ENCODE measurements around the gene SLC19A1.

SLC19A1 gene

DNA sequence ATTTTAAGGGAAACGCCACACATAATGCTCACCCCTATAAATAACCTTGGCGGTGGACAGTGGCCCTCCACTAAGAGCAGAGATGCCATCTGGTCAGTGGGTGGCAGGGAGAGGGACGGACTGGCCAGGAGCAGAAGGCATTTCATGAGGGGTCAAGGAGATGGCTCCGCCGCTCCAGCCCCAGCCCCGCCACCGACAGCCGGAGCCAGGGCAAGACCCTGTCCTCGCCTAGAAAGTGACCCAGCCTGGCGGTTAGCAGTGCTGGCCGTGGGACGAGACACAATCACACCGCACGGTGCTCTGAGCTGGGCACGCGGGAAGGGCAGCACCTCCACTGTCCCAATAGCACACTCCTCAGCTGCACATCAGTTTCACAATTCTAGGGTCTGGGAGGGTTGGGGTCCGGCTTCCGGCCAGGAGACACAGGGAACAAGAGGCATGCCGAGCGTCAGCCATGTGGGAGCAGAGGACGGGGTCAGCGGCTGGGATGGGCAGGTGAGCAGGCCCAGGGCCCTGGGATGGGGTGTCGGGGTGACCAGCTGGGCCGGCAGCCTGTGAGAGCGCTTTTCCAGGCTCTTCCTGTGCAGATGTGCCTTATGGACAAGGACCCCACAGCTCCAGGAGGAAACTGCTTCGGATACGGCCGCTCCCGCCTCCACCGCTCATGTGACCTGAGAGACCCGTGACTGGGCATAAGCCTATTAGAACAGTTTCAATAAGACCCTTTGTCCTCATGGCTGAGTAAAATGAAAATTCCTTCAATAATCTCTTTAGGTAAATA, 5.7 kb downstream of the SLC19A1 start:
- Histone ChIP-seq H3K27ac (peak overlapping the region; percentile 98), H3K4me3 (ENCODE audit: low read depth in 1 of 2, low read length in 1 of 2) (peak overlapping the region; percentile 16 to 70), H3K36me3 (peaks cover 74% of the 10 kb centered on the region), H3K27me3 (no peaks in the 10 kb centered on the region), H3K4me1 (ENCODE audit: control insufficient read depth in 1 of 2, insufficient read depth in 1 of 2, low read depth in 1 of 2, low read length in 1 of 2) (peaks cover 94 to 98% of the 10 kb centered on the region in 2 experiments), H3K9me3 (no peaks in the 10 kb centered on the region)
- TF ChIP-seq, protein P1, sequence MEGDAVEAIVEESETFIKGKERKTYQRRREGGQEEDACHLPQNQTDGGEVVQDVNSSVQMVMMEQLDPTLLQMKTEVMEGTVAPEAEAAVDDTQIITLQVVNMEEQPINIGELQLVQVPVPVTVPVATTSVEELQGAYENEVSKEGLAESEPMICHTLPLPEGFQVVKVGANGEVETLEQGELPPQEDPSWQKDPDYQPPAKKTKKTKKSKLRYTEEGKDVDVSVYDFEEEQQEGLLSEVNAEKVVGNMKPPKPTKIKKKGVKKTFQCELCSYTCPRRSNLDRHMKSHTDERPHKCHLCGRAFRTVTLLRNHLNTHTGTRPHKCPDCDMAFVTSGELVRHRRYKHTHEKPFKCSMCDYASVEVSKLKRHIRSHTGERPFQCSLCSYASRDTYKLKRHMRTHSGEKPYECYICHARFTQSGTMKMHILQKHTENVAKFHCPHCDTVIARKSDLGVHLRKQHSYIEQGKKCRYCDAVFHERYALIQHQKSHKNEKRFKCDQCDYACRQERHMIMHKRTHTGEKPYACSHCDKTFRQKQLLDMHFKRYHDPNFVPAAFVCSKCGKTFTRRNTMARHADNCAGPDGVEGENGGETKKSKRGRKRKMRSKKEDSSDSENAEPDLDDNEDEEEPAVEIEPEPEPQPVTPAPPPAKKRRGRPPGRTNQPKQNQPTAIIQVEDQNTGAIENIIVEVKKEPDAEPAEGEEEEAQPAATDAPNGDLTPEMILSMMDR (IDR thresholded peaks at IDR 0.05): no peak

DNA sequence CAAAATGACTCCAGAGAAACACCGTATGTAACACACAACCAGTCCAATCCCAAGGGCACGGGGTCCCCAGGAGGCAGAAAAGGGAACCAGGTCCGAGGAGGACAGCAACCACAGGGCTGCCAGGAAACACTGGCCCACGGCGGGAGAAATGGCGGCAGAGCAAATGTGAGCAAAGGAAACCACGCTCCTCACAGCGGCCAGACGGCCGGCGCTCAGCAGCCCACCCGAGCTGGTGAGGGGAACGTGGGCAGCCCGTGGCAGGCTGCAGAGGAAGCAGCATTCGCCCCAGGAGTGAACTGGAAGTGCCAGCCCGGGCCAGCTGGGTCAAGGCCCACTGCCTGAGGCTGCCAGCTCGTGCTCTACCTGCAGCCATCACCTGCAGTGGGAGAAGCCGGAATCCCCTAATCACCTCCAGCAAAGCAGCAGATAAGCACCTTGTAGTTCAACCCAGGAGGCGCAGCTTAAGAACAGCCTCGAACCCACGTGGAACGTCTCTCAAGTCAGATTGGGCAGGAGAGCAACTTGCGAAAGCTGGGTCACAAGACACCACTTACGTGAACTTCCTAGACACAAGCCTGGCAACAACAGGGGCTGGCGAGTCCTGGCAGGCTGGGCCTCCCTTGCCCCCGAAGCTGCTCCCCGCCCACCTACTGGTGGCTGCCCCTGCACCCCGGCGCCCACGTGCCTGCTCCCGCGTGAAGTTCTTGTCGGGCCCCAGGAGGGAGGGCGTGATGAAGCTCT, 6.7 kb downstream of the SLC19A1 start:
- Histone ChIP-seq H3K27me3 (no peaks in the 10 kb centered on the region), H3K4me3 (ENCODE audit: low read depth in 1 of 2, low read length in 1 of 2) (peak overlapping the region; percentile 68 to 70), H3K27ac (peak overlapping the region; percentile 98), H3K4me1 (ENCODE audit: control insufficient read depth in 1 of 2, insufficient read depth in 1 of 2, low read depth in 1 of 2, low read length in 1 of 2) (peaks cover 84 to 91% of the 10 kb centered on the region in 2 experiments), H3K36me3 (peaks cover 84% of the 10 kb centered on the region), H3K9me3 (no peaks in the 10 kb centered on the region)
- TF ChIP-seq, protein P1 (IDR thresholded peaks at IDR 0.05): peak; percentile 31

- Histone ChIP-seq H3K4me3 (ENCODE audit: low read depth in 1 of 2, low read length in 1 of 2) (peak overlapping the region; percentile 68 to 70), H3K9me3 (no peaks in the 10 kb centered on the region), H3K27ac (peak overlapping the region; percentile 98), H3K4me1 (ENCODE audit: control insufficient read depth in 1 of 2, insufficient read depth in 1 of 2, low read depth in 1 of 2, low read length in 1 of 2) (peaks cover 77 to 83% of the 10 kb centered on the region in 2 experiments), H3K27me3 (no peaks in the 10 kb centered on the region), H3K36me3 (peaks cover 87% of the 10 kb centered on the region)
- TF ChIP-seq, protein P1 (IDR thresholded peaks at IDR 0.05): no peak
Measured at GRCh38 chr21:45534636-45535331, 7.5 kb downstream of the SLC19A1 start.

GRCh38 chr21:45533846-45534635, 8.2 kb downstream of the SLC19A1 start:
- Histone ChIP-seq H3K4me1 (ENCODE audit: control insufficient read depth in 1 of 2, insufficient read depth in 1 of 2, low read depth in 1 of 2, low read length in 1 of 2) (peaks cover 70 to 81% of the 10 kb centered on the region in 2 experiments), H3K27me3 (no peaks in the 10 kb centered on the region), H3K27ac (peak overlapping the region; percentile 98), H3K4me3 (ENCODE audit: low read depth in 1 of 2, low read length in 1 of 2) (peak overlapping the region; percentile 68 to 70), H3K9me3 (no peaks in the 10 kb centered on the region), H3K36me3 (peaks cover 87% of the 10 kb centered on the region)
- TF ChIP-seq, protein P1 (IDR thresholded peaks at IDR 0.05): no peak

DNA sequence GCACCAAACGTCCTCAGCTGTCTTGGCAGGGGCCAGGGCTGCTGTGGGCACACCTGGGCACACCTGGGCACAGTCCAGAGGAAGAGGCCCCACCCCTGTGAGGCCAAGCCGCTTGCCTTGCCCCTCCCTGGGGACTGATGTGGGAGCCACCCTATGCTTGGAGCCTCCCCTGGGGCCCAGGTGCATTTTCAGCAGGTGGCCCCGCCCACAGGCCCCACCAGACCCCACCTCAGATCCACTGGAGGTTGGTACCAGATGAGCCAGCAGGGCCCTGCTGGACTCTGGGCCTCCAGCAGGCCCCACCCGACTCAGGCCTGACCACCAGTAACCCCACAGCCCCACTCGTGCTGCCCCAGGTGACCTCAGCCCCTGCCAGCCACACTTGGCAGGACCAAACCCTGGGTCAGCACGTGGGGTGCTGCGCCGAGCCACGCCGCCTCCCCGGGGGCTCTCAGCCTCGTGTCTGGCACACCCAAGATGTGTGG, 8.8 kb downstream of the SLC19A1 start:
- H3K36me3 ChIP-seq: peaks cover 87% of the 10 kb centered on the region
- H3K27me3 ChIP-seq: no peaks in the 10 kb centered on the region
- H3K27ac ChIP-seq: peak overlapping the region; percentile 98
- TF ChIP-seq, protein P1 (IDR thresholded peaks at IDR 0.05): no peak
- H3K4me1 ChIP-seq (ENCODE audit: control insufficient read depth in 1 of 2, insufficient read depth in 1 of 2, low read depth in 1 of 2, low read length in 1 of 2): peaks cover 63 to 75% of the 10 kb centered on the region in 2 experiments
- peak overlapping the region; percentile 68 to 70 for H3K4me3 ChIP-seq (ENCODE audit: low read depth in 1 of 2, low read length in 1 of 2)
- no peaks in the 10 kb centered on the region for H3K9me3 ChIP-seq

Data from neutrophil (primary cell).